ENCODE data around the gene DUS2. TPM values are rescaled to one million over a fixed set of nuclear protein-coding genes. Genes with fewer than 3 reads are reported as not detected.

Gene DUS2
- total RNA-seq, 1 experiment from 2014 or later, result 27.3 TPM

DNA sequence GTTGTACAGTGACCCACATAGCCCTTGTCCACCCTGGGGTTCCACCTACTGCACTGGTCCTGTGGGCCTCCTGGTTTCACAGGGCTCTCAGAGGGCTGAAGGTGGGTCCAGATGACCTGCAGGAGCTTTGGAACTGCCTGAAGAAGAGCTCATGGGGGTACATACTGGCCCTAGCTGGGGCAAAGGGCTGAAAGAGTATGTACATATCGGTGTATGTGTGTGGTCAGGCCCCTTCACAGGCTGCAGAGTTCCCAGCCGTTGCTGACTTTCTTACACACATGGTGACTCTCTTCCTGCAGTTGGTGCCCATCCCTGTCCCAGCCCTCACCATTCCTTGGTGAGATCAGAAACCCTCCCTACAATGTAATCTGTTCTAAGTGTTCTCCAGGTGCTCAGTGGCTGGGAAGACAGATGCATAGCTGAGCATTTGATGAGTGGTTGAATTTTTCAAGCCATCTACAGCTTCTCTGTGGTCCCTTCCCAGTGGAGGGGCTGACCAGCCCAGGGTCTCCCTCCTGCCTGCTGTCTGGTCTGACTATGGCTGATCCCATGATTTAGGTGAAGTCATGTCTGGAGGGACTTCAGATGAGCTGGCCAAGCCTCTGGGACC lies 59.6 kb downstream of the DUS2 start:
- ATAC-seq (no peak), DNase-seq (ENCODE audit: low read depth, low spot score) (no peak)
- POLR2A ChIA-PET, result no interaction called here
- no peak overlapping the region for H2AFZ ChIP-seq (ENCODE audit: low read depth, low read length, poor library complexity, severe bottlenecking)
- no peak overlapping the region for H3K4me2 ChIP-seq (ENCODE audit: low read length)
- TF ChIP-seq RAD21 (IDR thresholded peaks at IDR 0.05; ENCODE audit: low read depth), result no peak
- no peak for TF ChIP-seq SRF (IDR thresholded peaks at IDR 0.05; ENCODE audit: low read depth)
- TF ChIP-seq CEBPB (IDR thresholded peaks at IDR 0.05; ENCODE audit: low read depth), result no peak
- no peak for TF ChIP-seq JUND (IDR thresholded peaks at IDR 0.05)
- no peak for TF ChIP-seq ZFX (IDR thresholded peaks at IDR 0.05)
- TF ChIP-seq SP1 (IDR thresholded peaks at IDR 0.05; ENCODE audit: low read depth), result no peak
- TF ChIP-seq, protein P1, sequence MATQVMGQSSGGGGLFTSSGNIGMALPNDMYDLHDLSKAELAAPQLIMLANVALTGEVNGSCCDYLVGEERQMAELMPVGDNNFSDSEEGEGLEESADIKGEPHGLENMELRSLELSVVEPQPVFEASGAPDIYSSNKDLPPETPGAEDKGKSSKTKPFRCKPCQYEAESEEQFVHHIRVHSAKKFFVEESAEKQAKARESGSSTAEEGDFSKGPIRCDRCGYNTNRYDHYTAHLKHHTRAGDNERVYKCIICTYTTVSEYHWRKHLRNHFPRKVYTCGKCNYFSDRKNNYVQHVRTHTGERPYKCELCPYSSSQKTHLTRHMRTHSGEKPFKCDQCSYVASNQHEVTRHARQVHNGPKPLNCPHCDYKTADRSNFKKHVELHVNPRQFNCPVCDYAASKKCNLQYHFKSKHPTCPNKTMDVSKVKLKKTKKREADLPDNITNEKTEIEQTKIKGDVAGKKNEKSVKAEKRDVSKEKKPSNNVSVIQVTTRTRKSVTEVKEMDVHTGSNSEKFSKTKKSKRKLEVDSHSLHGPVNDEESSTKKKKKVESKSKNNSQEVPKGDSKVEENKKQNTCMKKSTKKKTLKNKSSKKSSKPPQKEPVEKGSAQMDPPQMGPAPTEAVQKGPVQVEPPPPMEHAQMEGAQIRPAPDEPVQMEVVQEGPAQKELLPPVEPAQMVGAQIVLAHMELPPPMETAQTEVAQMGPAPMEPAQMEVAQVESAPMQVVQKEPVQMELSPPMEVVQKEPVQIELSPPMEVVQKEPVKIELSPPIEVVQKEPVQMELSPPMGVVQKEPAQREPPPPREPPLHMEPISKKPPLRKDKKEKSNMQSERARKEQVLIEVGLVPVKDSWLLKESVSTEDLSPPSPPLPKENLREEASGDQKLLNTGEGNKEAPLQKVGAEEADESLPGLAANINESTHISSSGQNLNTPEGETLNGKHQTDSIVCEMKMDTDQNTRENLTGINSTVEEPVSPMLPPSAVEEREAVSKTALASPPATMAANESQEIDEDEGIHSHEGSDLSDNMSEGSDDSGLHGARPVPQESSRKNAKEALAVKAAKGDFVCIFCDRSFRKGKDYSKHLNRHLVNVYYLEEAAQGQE (IDR thresholded peaks at IDR 0.05; ENCODE audit: low read depth), result no peak
- no peaks in the 10 kb centered on the region; the same call in 1 of the 2 replicates for H4K20me1 ChIP-seq (ENCODE audit: insufficient read depth)
- no peaks in the 10 kb centered on the region for H3K9me2 ChIP-seq (ENCODE audit: insufficient read depth)
- H3K4me1 ChIP-seq (ENCODE audit: control insufficient read depth in 1 of 2, insufficient read depth in 2 of 2, low read length in 2 of 2), result peaks cover 7 to 11% of the 10 kb centered on the region in 2 experiments; a peak in 2 of 4 replicates
- peaks cover 24% of the 10 kb centered on the region for H3K79me2 ChIP-seq (ENCODE audit: insufficient read depth, low read length)
- no peak overlapping the region for H3K27ac ChIP-seq (ENCODE audit: low read depth, low read length)
- H3K9ac ChIP-seq (ENCODE audit: low read length), result no peak overlapping the region
- intact Hi-C loops (cut with micrococcal nuclease), result no loop called here
- no peaks in the 10 kb centered on the region for H3K27me3 ChIP-seq (ENCODE audit: insufficient read depth, low read length)
- H3K4me3 ChIP-seq (replicated peaks in 1 of 2; ENCODE audit: low read depth in 1 of 2, low read length in 2 of 2), result no peak overlapping the region
- BruUV-seq (replicated peaks), result no TSS peak
- H3K36me3 ChIP-seq (ENCODE audit: control insufficient read depth in 1 of 2, insufficient read depth in 2 of 2, low read length in 2 of 2), result peaks cover 3 to 8% of the 10 kb centered on the region in 2 experiments; a peak in 2 of 4 replicates
- CTCF ChIA-PET, result no interaction called here
- H3K9me3 ChIP-seq (ENCODE audit: control insufficient read depth in 1 of 2, insufficient read depth in 1 of 2, low read depth in 1 of 2, low read length in 2 of 2), result no peaks in the 10 kb centered on the region
- RAD21 ChIA-PET (ENCODE audit: low non-redundant PET in 1 of 2, low total read pairs in 2 of 2, uncharacterized antibody in 2 of 2, unreplicated experiment in 2 of 2), result no interaction called here

All from HCT116 (cell line).